HUES48 (cell line): ENCODE measurements around the gene CCL26.
"Not testable (repeated sequence)": the region's sequence is repeated elsewhere in the genome, so short reads cannot be mapped to it uniquely, and the experiment has no call there.

Experiments used
- H3K27ac ChIP-seq: one replicate; pipeline ENCODE4 v1.7.0; 2013; ENCODE audit warnings: low read depth, low read length, inconsistent platforms
- H3K27me3 ChIP-seq: 2 replicates; pipeline ENCODE4 v1.6.1; 2013; ENCODE audit warnings: mild to moderate bottlenecking, low read length; ENCODE audit not compliant: control insufficient read depth, insufficient read depth
- H3K36me3 ChIP-seq: 2 replicates; pipeline ENCODE4 v1.6.1; 2013; ENCODE audit warnings: low read length; ENCODE audit not compliant: control insufficient read depth, insufficient read depth
- H3K4me1 ChIP-seq: 2 replicates; pipeline ENCODE4 v1.6.1; 2013; ENCODE audit warnings: mild to moderate bottlenecking, low read length; ENCODE audit not compliant: control insufficient read depth, insufficient read depth
- H3K4me3 ChIP-seq: 2 replicates; pipeline ENCODE4 v1.5.1; 2013; ENCODE audit warnings: mild to moderate bottlenecking, low read depth, low read length
- H3K9ac ChIP-seq: 2 replicates; pipeline ENCODE4 v1.6.1; 2013; ENCODE audit warnings: mild to moderate bottlenecking, low read depth, low read length, moderate library complexity
- H3K9me3 ChIP-seq: 2 replicates; pipeline ENCODE4 v1.6.1; 2013; ENCODE audit warnings: low read length; ENCODE audit not compliant: control insufficient read depth, insufficient read depth

CCL26 gene

GRCh38 chr7:75761801-75762200 is 10.2 kb downstream of the CCL26 start:
- H3K4me1 ChIP-seq, H3K4me3 ChIP-seq, H3K27ac ChIP-seq, H3K27me3 ChIP-seq, H3K9me3 ChIP-seq, H3K36me3 ChIP-seq, H3K9ac ChIP-seq: not testable (repeated sequence)

GRCh38 chr7:75758491-75758890 is 13.5 kb downstream of the CCL26 start:
- Histone ChIP-seq H3K4me1 (no peaks in the 10 kb centered on the region), H3K9ac (no peak overlapping the region), H3K4me3 (no peak overlapping the region), H3K27ac (no peak overlapping the region), H3K36me3 (no peaks in the 10 kb centered on the region), H3K27me3 (no peaks in the 10 kb centered on the region), H3K9me3 (no peaks in the 10 kb centered on the region)

- Histone ChIP-seq H3K9ac (no peak overlapping the region), H3K4me3 (no peak overlapping the region), H3K27me3 (no peaks in the 10 kb centered on the region), H3K9me3 (no peaks in the 10 kb centered on the region), H3K27ac (no peak overlapping the region), H3K36me3 (no peaks in the 10 kb centered on the region), H3K4me1 (no peaks in the 10 kb centered on the region)
These were observed 14.2 kb downstream of the CCL26 start for GRCh38 chr7:75757860-75758259.

GRCh38 chr7:75756991-75757676 is 14.9 kb downstream of the CCL26 start:
- Histone ChIP-seq H3K9ac (no peak overlapping the region), H3K4me3 (no peak overlapping the region), H3K27ac (no peak overlapping the region), H3K9me3 (no peaks in the 10 kb centered on the region), H3K27me3 (no peaks in the 10 kb centered on the region), H3K36me3 (no peaks in the 10 kb centered on the region), H3K4me1 (no peaks in the 10 kb centered on the region)

GRCh38 chr7:75756206-75756990 is 15.6 kb downstream of the CCL26 start:
- H3K9ac ChIP-seq, result no peak overlapping the region
- H3K9me3 ChIP-seq, result no peaks in the 10 kb centered on the region
- H3K27ac ChIP-seq, result no peak overlapping the region
- H3K4me1 ChIP-seq, result no peaks in the 10 kb centered on the region
- H3K27me3 ChIP-seq, result no peaks in the 10 kb centered on the region
- no peaks in the 10 kb centered on the region for H3K36me3 ChIP-seq
- H3K4me3 ChIP-seq, result no peak overlapping the region

GRCh38 chr7:75743455-75743859 is 28.6 kb downstream of the CCL26 start:
- H3K9me3 ChIP-seq, result no peaks in the 10 kb centered on the region
- H3K27ac ChIP-seq, result no peak overlapping the region
- no peaks in the 10 kb centered on the region for H3K36me3 ChIP-seq

GRCh38 chr7:75740846-75741497 is 31.0 kb downstream of the CCL26 start:
- Histone ChIP-seq H3K4me1 (peaks cover 7% of the 10 kb centered on the region), H3K27me3 (peaks cover 9% of the 10 kb centered on the region), H3K9ac (no peak overlapping the region), H3K9me3 (no peaks in the 10 kb centered on the region), H3K4me3 (no peak overlapping the region), H3K36me3 (no peaks in the 10 kb centered on the region), H3K27ac (no peak overlapping the region)

More at GRCh38 chr7:75743455-75743859, 28.6 kb downstream of the CCL26 start:
- no peaks in the 10 kb centered on the region for H3K27me3 ChIP-seq
- peaks cover 7% of the 10 kb centered on the region for H3K4me1 ChIP-seq
- H3K9ac ChIP-seq, result no peak overlapping the region
- H3K4me3 ChIP-seq, result no peak overlapping the region

- Histone ChIP-seq H3K4me1 (peaks cover 7% of the 10 kb centered on the region), H3K4me3 (peak overlapping the region; percentile 77), H3K9me3 (no peaks in the 10 kb centered on the region), H3K27ac (peak overlapping the region; percentile 14), H3K36me3 (no peaks in the 10 kb centered on the region), H3K9ac (no peak overlapping the region), H3K27me3 (peaks cover 9% of the 10 kb centered on the region)
These were observed 32.0 kb downstream of the CCL26 start for GRCh38 chr7:75739796-75740672.

- Histone ChIP-seq H3K4me1 (peaks cover 11% of the 10 kb centered on the region), H3K36me3 (no peaks in the 10 kb centered on the region), H3K9me3 (no peaks in the 10 kb centered on the region), H3K27ac (peak overlapping the region; percentile 14), H3K4me3 (peak overlapping the region; percentile 90), H3K27me3 (peaks cover 9% of the 10 kb centered on the region), H3K9ac (no peak overlapping the region)
These were observed 32.8 kb downstream of the CCL26 start for GRCh38 chr7:75738975-75739795.

GRCh38 chr7:75738604-75738974 is 33.4 kb downstream of the CCL26 start, which contains the start of gene HIP1:
HIP1 (minus strand) TSS chr7:75738941; CDS start chr7:75738920, 21 bp downstream.
- H3K9ac ChIP-seq, result no peak within 1 kb of the TSS
- H3K27me3 ChIP-seq, result peaks cover 9% of the 10 kb centered on the region
- H3K36me3 ChIP-seq, result no peaks in the 10 kb centered on the region
- no peaks in the 10 kb centered on the region for H3K9me3 ChIP-seq
- H3K4me3 ChIP-seq, result peak within 1 kb of the TSS; percentile 90
- peaks cover 11% of the 10 kb centered on the region for H3K4me1 ChIP-seq
- H3K27ac ChIP-seq, result peak within 1 kb of the TSS; percentile 14
